Measurements from ENCODE around the gene APOH. TPM values are rescaled to one million over a fixed set of nuclear protein-coding genes. Genes with fewer than 3 reads are reported as not detected.

APOH gene
- total RNA-seq, 1 donor from 2014 or later = 29.6 TPM

GRCh38 chr17:66187718-66188117 is 41.5 kb downstream of the APOH start:
- H3K4me3 ChIP-seq = no peak overlapping the region
- peaks cover 1% of the 10 kb centered on the region for H3K36me3 ChIP-seq
- H3K27me3 ChIP-seq = no peaks in the 10 kb centered on the region
- no peak overlapping the region for H3K27ac ChIP-seq
- H3K9me3 ChIP-seq = no peaks in the 10 kb centered on the region
- ATAC-seq = no peak
- intact Hi-C loops (cut with DNase I) = no loop called here
- peaks cover 11% of the 10 kb centered on the region for H3K4me1 ChIP-seq
- DNase-seq = no peak
- TF ChIP-seq CTCF (IDR thresholded peaks at IDR 0.05) = no peak

DNA sequence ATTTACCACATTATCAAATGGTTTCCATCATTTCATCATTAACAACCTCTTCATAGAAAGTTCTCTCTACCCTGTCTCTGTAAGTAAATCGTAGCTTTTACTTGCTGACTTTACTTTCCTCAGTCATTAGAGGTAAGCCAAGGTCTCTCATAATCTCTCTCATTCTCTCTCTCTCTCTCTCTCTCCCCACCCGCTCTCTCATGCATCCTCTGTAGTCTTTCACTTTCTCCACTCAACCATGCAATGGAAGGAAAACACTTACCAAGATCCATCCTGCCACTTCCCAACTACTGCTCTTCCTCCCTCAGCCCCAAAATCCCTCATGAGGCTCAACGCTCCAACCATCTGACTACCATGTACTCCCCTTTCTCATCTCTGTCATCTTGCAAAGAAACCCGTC is 43.4 kb downstream of the APOH start:
- DNase-seq (no peak), ATAC-seq (no peak)
- intact Hi-C loops (cut with DNase I) = no loop called here
- Histone ChIP-seq H3K4me3 (no peak overlapping the region), H3K27me3 (no peaks in the 10 kb centered on the region), H3K27ac (no peak overlapping the region), H3K9me3 (no peaks in the 10 kb centered on the region), H3K36me3 (peaks cover 17% of the 10 kb centered on the region), H3K4me1 (peaks cover 11% of the 10 kb centered on the region)
- no peak for TF ChIP-seq CTCF (IDR thresholded peaks at IDR 0.05)

- no peak overlapping the region for H3K4me3 ChIP-seq
- ATAC-seq = no peak
- TF ChIP-seq CTCF (IDR thresholded peaks at IDR 0.05) = no peak
- no peak for DNase-seq
- H3K4me1 ChIP-seq = peaks cover 5% of the 10 kb centered on the region
- no peaks in the 10 kb centered on the region for H3K9me3 ChIP-seq
- intact Hi-C loops (cut with DNase I) = no loop called here
- H3K36me3 ChIP-seq = peaks cover 17% of the 10 kb centered on the region
- no peak overlapping the region for H3K27ac ChIP-seq
- no peaks in the 10 kb centered on the region for H3K27me3 ChIP-seq
These were observed 44.8 kb downstream of the APOH start for GRCh38 chr17:66184392-66184791.

DNA sequence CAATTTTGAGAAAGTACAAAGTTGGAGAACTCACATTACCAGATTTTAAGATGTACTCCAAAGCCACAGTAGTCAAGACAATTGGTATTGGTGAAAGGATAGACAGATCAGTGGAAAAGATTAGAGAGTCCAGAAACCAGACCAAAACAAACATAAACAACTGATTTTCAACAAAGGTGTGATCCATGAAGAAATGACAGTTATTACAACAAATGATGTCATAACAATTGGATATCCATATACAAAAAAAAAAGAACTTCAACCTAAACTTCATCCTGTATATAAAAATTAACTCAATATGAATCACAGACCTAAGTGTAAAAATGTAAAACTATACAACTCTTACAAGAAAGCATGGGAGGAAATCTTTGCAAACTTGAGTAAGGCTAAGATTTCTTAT is 45.7 kb downstream of the APOH start:
- ATAC-seq (no peak), DNase-seq (no peak)
- intact Hi-C loops (cut with DNase I) = no loop called here
- Histone ChIP-seq H3K36me3 (peaks cover 17% of the 10 kb centered on the region), H3K27me3 (no peaks in the 10 kb centered on the region), H3K4me1 (no peaks in the 10 kb centered on the region), H3K4me3 (no peak overlapping the region), H3K9me3 (no peaks in the 10 kb centered on the region), H3K27ac (no peak overlapping the region)
- no peak for TF ChIP-seq CTCF (IDR thresholded peaks at IDR 0.05)

DNA sequence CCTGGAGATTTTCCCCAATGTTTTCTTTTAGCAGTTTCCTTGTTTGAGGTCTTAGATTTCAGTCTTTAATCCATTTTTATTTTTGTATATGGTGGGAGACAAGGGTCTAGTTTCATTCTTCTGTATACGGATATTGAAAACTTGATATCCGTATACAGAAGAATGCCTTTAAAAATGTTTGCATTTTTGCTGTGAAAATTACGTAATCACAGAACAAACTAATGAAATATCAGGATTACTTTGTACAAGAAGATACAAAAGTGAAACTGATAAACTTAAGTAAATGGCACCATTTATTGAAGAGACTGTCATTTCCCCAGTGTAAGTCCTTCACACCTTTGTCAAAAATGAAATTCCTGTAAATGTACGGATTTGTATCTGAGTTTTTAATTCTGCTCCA is 50.6 kb downstream of the APOH start:
- DNase-seq (no peak), ATAC-seq (no peak)
- Histone ChIP-seq H3K4me1 (no peaks in the 10 kb centered on the region), H3K27ac (no peak overlapping the region), H3K9me3 (no peaks in the 10 kb centered on the region), H3K36me3 (peaks cover 27% of the 10 kb centered on the region), H3K27me3 (no peaks in the 10 kb centered on the region), H3K4me3 (no peak overlapping the region)
- TF ChIP-seq CTCF (IDR thresholded peaks at IDR 0.05) = no peak
- intact Hi-C loops (cut with DNase I) = no loop called here

DNA sequence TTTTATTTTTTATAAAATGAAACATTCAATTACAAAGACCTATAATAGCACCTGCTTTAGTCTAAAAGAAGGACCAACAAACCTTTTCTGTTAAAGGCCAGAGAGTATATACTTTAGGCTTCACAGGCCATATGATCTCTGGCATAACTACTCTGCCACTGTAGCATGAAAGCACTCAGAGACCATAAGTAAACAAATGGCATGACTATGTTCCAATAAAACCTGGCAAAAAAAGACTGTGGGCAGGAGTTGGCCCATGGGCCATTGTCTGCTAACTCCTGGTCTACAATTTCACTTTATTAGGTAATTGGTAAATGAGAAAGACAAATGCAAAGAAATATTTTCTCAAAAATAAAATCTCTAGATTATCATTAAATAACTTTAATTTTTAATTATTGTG is 52.2 kb downstream of the APOH start:
- intact Hi-C loops (cut with DNase I) = no loop called here
- Histone ChIP-seq H3K36me3 (peaks cover 19% of the 10 kb centered on the region), H3K9me3 (no peaks in the 10 kb centered on the region), H3K4me1 (no peaks in the 10 kb centered on the region), H3K27me3 (no peaks in the 10 kb centered on the region), H3K27ac (no peak overlapping the region), H3K4me3 (no peak overlapping the region)
- ATAC-seq = peak; percentile 26
- no peak for TF ChIP-seq CTCF (IDR thresholded peaks at IDR 0.05)
- no peak for DNase-seq
